GM12875 (cell line): Measurements from ENCODE around the gene SULT1B1.

Experiments used
- H3K4me3 ChIP-seq: one replicate; pipeline ENCODE4 v1.5.1; 2011; ENCODE audit warnings: low read depth, low read length, control low read depth
- CTCF ChIP-seq: IDR thresholded peaks from 2 replicates; pipeline ENCODE4 v1.5.1; 2011; ENCODE audit warnings: low read depth, mild to moderate bottlenecking, control low read depth, inconsistent platforms, low read length, moderate library complexity, borderline replicate concordance; ENCODE audit not compliant: insufficient read depth

SULT1B1 gene

DNA sequence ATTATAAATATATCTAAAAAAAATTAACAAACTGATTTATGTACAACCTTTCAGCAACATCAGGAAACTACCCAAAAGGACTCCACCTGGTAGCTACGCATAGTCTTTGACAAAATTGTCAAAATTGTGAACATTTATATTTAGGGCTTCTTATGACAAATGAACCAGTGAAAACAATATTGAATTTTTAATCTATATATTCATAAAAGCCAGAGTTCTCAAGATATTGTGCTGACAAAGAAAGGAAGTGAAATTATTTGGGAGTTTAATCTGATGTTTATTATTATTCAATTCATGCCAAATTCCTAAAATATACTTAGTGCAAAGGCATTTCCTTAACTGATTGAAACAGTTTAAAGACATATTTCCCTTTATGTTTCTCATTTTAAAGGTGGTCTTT lies 5.3 kb upstream of the SULT1B1 start:
- no peak overlapping the region for H3K4me3 ChIP-seq
- no peak for TF ChIP-seq CTCF

DNA sequence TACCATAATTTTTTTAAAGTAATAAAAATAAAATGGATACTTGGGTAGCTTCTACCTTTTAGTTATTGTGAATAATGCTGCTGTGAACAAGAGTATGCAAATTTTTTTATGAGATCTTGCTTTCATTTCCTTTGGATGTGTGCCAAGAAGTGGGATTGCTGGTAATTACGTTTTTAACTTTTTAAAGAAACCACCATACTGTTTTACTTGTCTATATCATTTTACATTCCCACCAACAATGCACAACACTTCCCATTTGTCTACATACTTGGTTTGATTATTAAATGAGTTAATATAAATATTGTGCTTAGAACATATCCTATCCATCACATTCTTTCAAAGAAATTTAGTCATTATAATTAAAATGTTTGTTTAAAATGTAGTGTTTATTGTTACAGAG lies 3.9 kb upstream of the SULT1B1 start:
- no peak overlapping the region for H3K4me3 ChIP-seq
- TF ChIP-seq CTCF: no peak

- no peak overlapping the region for H3K4me3 ChIP-seq
- TF ChIP-seq CTCF: no peak
Measured at GRCh38 chr4:69763233-69763632, 2.8 kb upstream of the SULT1B1 start.

DNA sequence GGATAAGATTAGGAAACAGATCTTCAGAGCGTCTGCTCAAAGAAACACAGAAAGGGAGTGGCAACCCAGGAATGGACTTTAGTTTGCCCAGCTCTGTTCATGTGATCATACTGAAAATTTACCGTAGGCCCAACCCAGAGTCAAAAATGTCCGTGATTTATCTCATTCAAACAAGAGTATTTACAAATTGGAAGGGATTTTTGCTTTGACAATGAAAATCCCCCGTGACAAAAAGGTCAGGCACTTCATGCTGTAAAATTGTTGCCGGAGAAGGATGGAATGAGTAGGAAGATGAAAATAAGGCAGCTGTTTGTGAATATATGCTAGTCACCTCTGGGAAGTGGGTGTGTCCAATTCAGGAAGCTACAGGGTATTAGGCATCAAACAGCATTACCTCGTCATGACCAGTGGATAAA lies 1.2 kb downstream of the SULT1B1 start:
- H3K4me3 ChIP-seq: no peak overlapping the region
- no peak for TF ChIP-seq CTCF

DNA sequence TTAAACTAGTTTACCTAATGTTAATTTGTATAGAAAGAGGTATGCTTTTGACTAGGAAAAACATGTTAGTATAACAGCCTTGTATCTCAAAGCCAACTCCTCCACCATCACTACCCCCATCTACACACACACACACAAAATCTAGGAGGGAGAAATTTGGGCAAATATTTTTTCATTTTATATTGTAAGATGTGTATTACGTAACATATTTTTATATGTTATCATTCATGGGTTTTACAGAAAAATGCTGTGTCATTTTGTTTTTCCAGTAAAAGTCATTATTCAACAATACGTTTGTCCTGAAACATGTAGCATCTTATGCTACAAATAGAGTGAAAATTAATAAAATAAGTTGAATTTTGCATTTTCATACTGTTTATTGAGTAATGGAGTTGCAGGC lies 3.0 kb downstream of the SULT1B1 start:
- H3K4me3 ChIP-seq: no peak overlapping the region
- TF ChIP-seq CTCF: no peak

- TF ChIP-seq CTCF: no peak
Measured at GRCh38 chr4:69754926-69755580, 5.4 kb downstream of the SULT1B1 start.

DNA sequence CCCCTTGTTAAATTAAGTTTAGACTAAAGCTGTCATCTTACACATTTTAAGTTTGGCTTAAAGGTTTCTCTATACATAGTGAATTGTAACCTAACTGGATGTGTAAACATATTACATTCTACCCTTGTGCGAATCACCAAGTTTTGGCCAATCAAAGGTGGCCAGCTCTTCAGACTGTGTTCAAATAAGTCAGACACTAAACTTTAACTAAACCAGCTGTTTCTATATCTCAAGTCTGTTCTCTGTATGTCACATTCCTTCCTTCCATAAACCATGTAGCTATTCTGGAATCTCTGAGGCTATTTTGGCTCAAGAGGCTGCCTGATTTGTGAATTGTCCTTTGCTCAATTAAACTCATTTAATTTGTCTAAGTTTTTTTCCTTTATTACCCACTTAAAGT lies 6.7 kb downstream of the SULT1B1 start:
- TF ChIP-seq CTCF: no peak
- H3K4me3 ChIP-seq: no peak overlapping the region

More at GRCh38 chr4:69754926-69755580, 5.4 kb downstream of the SULT1B1 start:
- H3K4me3 ChIP-seq: no peak overlapping the region
